GM23338 (cell line): ENCODE measurements around the gene LMAN1L. TPM values are rescaled to one million over a fixed set of nuclear protein-coding genes. Genes with fewer than 3 reads are reported as not detected.

Experiments
- ATAC-seq: fragments of 200-7000 bp; cut with Tn5 transposase; 3 replicates; pipeline ENCODE4 v1.9.1; 2020
- DNase-seq: peaks from one replicate; pipeline ENCODE4 v3.0.0-alpha.2; 2015; ENCODE audit warnings: low spot score
- H2AFZ ChIP-seq: fragments of 200-600 bp; sonication (generic); 2 replicates; pipeline ENCODE4 v1.8.0; 2016; ENCODE audit warnings: antibody characterized with exemption, mild to moderate bottlenecking, moderate library complexity
- H3F3A ChIP-seq: fragments of 200-600 bp; sonication (generic); replicated peaks from 2 replicates; pipeline ENCODE4 v1.8.0; 2017; ENCODE audit warnings: antibody characterized with exemption, mixed run types, low read depth
- H3K27ac ChIP-seq: fragments of 200-600 bp; sonication (generic); 2 replicates; pipeline ENCODE4 v1.6.1; 2016; ENCODE audit warnings: low read depth
- H3K27me3 ChIP-seq: fragments of 200-600 bp; sonication (generic); 2 replicates; pipeline ENCODE4 v1.8.0; 2016; ENCODE audit warnings: mild to moderate bottlenecking, mixed run types, moderate library complexity; ENCODE audit not compliant: insufficient read depth
- H3K36me3 ChIP-seq: fragments of 200-600 bp; sonication (generic); 2 replicates; pipeline ENCODE4 v1.8.0; 2016; ENCODE audit warnings: mild to moderate bottlenecking; ENCODE audit not compliant: insufficient read depth
- H3K4me1 ChIP-seq: fragments of 200-600 bp; sonication (generic); 2 replicates; pipeline ENCODE4 v1.8.0; 2016; ENCODE audit warnings: mild to moderate bottlenecking, moderate library complexity; ENCODE audit not compliant: insufficient read depth
- H3K4me2 ChIP-seq: fragments of 200-600 bp; sonication (generic); 2 replicates; pipeline ENCODE4 v1.7.1; 2017; ENCODE audit warnings: mixed run types
- H3K4me3 ChIP-seq: fragments of 200-600 bp; sonication (generic); 2 replicates; pipeline ENCODE4 v1.6.1; 2016; ENCODE audit warnings: mixed run types
- H3K79me2 ChIP-seq: fragments of 200-600 bp; sonication (generic); replicated peaks from 2 replicates; pipeline ENCODE4 v1.8.0; 2017; ENCODE audit warnings: mild to moderate bottlenecking; ENCODE audit not compliant: insufficient read depth
- H3K9me2 ChIP-seq: fragments of 200-600 bp; sonication (generic); 2 replicates; pipeline ENCODE4 v1.8.0; 2017; ENCODE audit not compliant: insufficient read depth
- H4K20me1 ChIP-seq: fragments of 200-600 bp; sonication (generic); replicated peaks from 2 replicates; pipeline ENCODE4 v1.8.0; 2017; ENCODE audit warnings: mild to moderate bottlenecking; ENCODE audit not compliant: insufficient read depth
- H3K27ac Mint-ChIP-seq: 2 replicates; pipeline ENCODE4 v1.8.0; 2020; ENCODE audit warnings: inconsistent platforms, mild to moderate bottlenecking, moderate library complexity, mixed read lengths
- H3K27me3 Mint-ChIP-seq: 3 replicates; pipeline ENCODE4 v1.8.0; 2022; ENCODE audit warnings: low read depth, mild to moderate bottlenecking, moderate library complexity, mixed read lengths, inconsistent platforms; ENCODE audit not compliant: insufficient read depth, poor library complexity
- H3K36me3 Mint-ChIP-seq: 3 replicates; pipeline ENCODE4 v1.8.0; 2021; ENCODE audit warnings: low read depth, mild to moderate bottlenecking, inconsistent platforms, moderate library complexity, mixed read lengths
- H3K4me1 Mint-ChIP-seq: 3 replicates; pipeline ENCODE4 v1.8.0; 2020; ENCODE audit warnings: mild to moderate bottlenecking, inconsistent platforms, mixed read lengths
- H3K4me3 Mint-ChIP-seq: 3 replicates; pipeline ENCODE4 v1.8.0; 2021; ENCODE audit warnings: moderate library complexity, mild to moderate bottlenecking, inconsistent platforms, mixed read lengths
- H3K9me3 Mint-ChIP-seq: 3 replicates; pipeline ENCODE4 v1.8.0; 2020; ENCODE audit warnings: moderate library complexity, mild to moderate bottlenecking, inconsistent platforms, mixed read lengths
- CREB1 ChIP-seq: fragments of 250-450 bp; sonication (Bioruptor Pico); IDR thresholded peaks from 2 replicates; pipeline ENCODE4 v1.5.0; 2020; ENCODE audit warnings: low read depth, mild to moderate bottlenecking, moderate library complexity
- EZH2 ChIP-seq: fragments of 200-600 bp; sonication (generic); IDR thresholded peaks from one replicate; pipeline ENCODE4 v1.8.0; 2017; ENCODE audit warnings: antibody characterized with exemption, mild to moderate bottlenecking, low read depth; ENCODE audit not compliant: unreplicated experiment
- EZH2phosphoT487 ChIP-seq: fragments of 200-600 bp; sonication (generic); IDR thresholded peaks from one replicate; pipeline ENCODE4 v1.8.1; 2018; ENCODE audit warnings: antibody characterized with exemption; ENCODE audit not compliant: unreplicated experiment
- NANOG ChIP-seq: IDR thresholded peaks from 2 replicates; pipeline ENCODE4 v1.6.1; 2016; ENCODE audit warnings: antibody characterized with exemption, borderline replicate concordance
- POLR2AphosphoS5 ChIP-seq: IDR thresholded peaks from 2 replicates; pipeline ENCODE4 v1.6.1; 2016; ENCODE audit warnings: antibody characterized with exemption, low read depth
- STAT1 ChIP-seq: IDR thresholded peaks from one replicate; pipeline ENCODE4 v1.6.1; 2016; ENCODE audit warnings: antibody characterized with exemption; ENCODE audit not compliant: unreplicated experiment
- ZNF114 ChIP-seq: fragments of 250-450 bp; sonication (Bioruptor Pico); IDR thresholded peaks from 2 replicates; pipeline ENCODE4 v1.5.0; 2020; ENCODE audit warnings: mild to moderate bottlenecking, moderate library complexity
- ZNF331 ChIP-seq: fragments of 250-450 bp; sonication (Bioruptor Pico); IDR thresholded peaks from 2 replicates; pipeline ENCODE4 v1.5.0; 2020; ENCODE audit warnings: low read depth, mild to moderate bottlenecking, moderate library complexity
- polyA plus RNA-seq: library from polyadenylated mRNA; unstranded; fragments of >200 nt; fragmentation: Nextera tagmentation; extraction: Ambion mirVana; gene quantifications from 2 replicates; pipeline ENCODE4 v1.2.1, GENCODE V29; 2016
- total RNA-seq: library from RNA; depleted of rRNA; stranded (reverse); fragments of >200 nt; shearing (Covaris generic); gene quantifications from 2 replicates; pipeline ENCODE4 v1.2.3, GENCODE V29; 2014
- TF ChIP-seq, protein P1 (sequence below): IDR thresholded peaks from one replicate; pipeline ENCODE4 v1.6.1; 2018; ENCODE audit warnings: antibody characterized with exemption; ENCODE audit not compliant: unreplicated experiment
- TF ChIP-seq, protein P2 (sequence below): fragments of 250-450 bp; sonication (Bioruptor Pico); IDR thresholded peaks from 2 replicates; pipeline ENCODE4 v1.5.0; 2020; ENCODE audit warnings: mild to moderate bottlenecking, moderate library complexity

LMAN1L gene
- total and polyA plus RNA-seq, 2 experiments from 2014 or later: not detected

DNA sequence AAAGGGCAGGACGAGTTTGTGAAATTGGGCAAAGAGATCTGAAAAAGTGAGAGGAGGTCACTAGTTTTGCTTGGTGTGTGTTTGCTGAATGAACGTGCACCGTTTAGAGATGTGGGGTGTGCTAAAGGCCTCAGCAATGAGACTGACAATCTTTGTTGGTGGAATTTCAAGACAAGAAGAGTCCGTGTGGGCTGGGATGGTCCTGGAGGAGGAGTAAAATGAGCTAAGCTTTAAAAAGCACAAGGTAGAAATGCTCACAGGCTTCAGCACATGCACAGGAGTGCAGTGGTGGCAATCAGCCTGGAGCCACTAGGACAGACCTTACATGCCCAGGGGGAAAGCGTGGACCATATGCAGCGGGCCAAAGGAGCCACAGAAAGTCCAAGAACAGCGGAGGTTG, 12.3 kb downstream of the LMAN1L start (continued):
- TF ChIP-seq, protein P1, sequence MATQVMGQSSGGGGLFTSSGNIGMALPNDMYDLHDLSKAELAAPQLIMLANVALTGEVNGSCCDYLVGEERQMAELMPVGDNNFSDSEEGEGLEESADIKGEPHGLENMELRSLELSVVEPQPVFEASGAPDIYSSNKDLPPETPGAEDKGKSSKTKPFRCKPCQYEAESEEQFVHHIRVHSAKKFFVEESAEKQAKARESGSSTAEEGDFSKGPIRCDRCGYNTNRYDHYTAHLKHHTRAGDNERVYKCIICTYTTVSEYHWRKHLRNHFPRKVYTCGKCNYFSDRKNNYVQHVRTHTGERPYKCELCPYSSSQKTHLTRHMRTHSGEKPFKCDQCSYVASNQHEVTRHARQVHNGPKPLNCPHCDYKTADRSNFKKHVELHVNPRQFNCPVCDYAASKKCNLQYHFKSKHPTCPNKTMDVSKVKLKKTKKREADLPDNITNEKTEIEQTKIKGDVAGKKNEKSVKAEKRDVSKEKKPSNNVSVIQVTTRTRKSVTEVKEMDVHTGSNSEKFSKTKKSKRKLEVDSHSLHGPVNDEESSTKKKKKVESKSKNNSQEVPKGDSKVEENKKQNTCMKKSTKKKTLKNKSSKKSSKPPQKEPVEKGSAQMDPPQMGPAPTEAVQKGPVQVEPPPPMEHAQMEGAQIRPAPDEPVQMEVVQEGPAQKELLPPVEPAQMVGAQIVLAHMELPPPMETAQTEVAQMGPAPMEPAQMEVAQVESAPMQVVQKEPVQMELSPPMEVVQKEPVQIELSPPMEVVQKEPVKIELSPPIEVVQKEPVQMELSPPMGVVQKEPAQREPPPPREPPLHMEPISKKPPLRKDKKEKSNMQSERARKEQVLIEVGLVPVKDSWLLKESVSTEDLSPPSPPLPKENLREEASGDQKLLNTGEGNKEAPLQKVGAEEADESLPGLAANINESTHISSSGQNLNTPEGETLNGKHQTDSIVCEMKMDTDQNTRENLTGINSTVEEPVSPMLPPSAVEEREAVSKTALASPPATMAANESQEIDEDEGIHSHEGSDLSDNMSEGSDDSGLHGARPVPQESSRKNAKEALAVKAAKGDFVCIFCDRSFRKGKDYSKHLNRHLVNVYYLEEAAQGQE: no peak
- no peak for TF ChIP-seq ZNF114 (CRISPR knock-in tag)
- TF ChIP-seq STAT1: no peak
- no peak for TF ChIP-seq CREB1 (CRISPR knock-in tag)
- TF ChIP-seq EZH2phosphoT487: no peak

DNA sequence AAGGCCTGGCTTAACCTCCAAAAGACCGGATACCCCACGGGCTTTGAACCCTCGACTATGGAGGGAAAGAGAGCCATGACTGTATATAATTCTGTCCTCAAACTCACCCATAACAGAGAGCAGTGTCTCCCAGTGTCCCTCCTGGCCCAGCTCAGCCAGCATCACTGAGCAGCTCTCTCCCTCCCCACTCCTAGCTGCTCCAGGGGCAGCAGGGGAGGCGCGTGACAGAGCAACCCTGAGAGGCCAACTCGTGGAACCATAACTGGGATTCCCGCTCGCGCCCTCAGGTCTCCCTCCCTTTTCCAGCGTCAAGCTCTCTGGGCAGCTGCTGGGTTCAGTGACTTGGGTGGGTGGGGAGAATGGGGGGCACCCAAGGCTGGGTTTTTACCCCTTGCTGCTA, 13.2 kb downstream of the LMAN1L start:
- peaks cover 5% of the 10 kb centered on the region; the same call in 1 of the 2 replicates for H3F3A ChIP-seq
- ATAC-seq (no peak), DNase-seq (no peak)
- H3K9me3 Mint-ChIP-seq: no peaks in the 10 kb centered on the region
- H3K9me2 ChIP-seq: no peaks in the 10 kb centered on the region
- peaks cover 7% of the 10 kb centered on the region; the same call in 1 of the 2 replicates for H3K4me1 ChIP-seq
- H3K27me3 Mint-ChIP-seq: peaks cover 35% of the 10 kb centered on the region
- no peaks in the 10 kb centered on the region for H4K20me1 ChIP-seq
- H2AFZ ChIP-seq: peak overlapping the region; percentile 59; the same call in 1 of the 2 replicates
- H3K79me2 ChIP-seq: no peaks in the 10 kb centered on the region
- peaks cover 19% of the 10 kb centered on the region for H3K4me1 Mint-ChIP-seq
- H3K4me2 ChIP-seq: peak overlapping the region; percentile 71; the same call in 1 of the 2 replicates
- peak overlapping the region; percentile 47 for H3K4me3 ChIP-seq
- no peaks in the 10 kb centered on the region for H3K36me3 Mint-ChIP-seq
- peak overlapping the region; percentile 21; the same call in 1 of the 3 replicates for H3K4me3 Mint-ChIP-seq
- no peaks in the 10 kb centered on the region for H3K36me3 ChIP-seq
- no peak overlapping the region for H3K27ac ChIP-seq
- H3K27me3 ChIP-seq: peaks cover 35% of the 10 kb centered on the region
- no peak overlapping the region for H3K27ac Mint-ChIP-seq
- TF ChIP-seq, protein P1: no peak
- TF ChIP-seq EZH2phosphoT487 (no peak), ZNF331 (CRISPR knock-in tag) (no peak), ZNF114 (CRISPR knock-in tag) (no peak), NANOG (no peak), STAT1 (no peak), EZH2 (no peak), POLR2AphosphoS5 (no peak)
- TF ChIP-seq, protein P2, sequence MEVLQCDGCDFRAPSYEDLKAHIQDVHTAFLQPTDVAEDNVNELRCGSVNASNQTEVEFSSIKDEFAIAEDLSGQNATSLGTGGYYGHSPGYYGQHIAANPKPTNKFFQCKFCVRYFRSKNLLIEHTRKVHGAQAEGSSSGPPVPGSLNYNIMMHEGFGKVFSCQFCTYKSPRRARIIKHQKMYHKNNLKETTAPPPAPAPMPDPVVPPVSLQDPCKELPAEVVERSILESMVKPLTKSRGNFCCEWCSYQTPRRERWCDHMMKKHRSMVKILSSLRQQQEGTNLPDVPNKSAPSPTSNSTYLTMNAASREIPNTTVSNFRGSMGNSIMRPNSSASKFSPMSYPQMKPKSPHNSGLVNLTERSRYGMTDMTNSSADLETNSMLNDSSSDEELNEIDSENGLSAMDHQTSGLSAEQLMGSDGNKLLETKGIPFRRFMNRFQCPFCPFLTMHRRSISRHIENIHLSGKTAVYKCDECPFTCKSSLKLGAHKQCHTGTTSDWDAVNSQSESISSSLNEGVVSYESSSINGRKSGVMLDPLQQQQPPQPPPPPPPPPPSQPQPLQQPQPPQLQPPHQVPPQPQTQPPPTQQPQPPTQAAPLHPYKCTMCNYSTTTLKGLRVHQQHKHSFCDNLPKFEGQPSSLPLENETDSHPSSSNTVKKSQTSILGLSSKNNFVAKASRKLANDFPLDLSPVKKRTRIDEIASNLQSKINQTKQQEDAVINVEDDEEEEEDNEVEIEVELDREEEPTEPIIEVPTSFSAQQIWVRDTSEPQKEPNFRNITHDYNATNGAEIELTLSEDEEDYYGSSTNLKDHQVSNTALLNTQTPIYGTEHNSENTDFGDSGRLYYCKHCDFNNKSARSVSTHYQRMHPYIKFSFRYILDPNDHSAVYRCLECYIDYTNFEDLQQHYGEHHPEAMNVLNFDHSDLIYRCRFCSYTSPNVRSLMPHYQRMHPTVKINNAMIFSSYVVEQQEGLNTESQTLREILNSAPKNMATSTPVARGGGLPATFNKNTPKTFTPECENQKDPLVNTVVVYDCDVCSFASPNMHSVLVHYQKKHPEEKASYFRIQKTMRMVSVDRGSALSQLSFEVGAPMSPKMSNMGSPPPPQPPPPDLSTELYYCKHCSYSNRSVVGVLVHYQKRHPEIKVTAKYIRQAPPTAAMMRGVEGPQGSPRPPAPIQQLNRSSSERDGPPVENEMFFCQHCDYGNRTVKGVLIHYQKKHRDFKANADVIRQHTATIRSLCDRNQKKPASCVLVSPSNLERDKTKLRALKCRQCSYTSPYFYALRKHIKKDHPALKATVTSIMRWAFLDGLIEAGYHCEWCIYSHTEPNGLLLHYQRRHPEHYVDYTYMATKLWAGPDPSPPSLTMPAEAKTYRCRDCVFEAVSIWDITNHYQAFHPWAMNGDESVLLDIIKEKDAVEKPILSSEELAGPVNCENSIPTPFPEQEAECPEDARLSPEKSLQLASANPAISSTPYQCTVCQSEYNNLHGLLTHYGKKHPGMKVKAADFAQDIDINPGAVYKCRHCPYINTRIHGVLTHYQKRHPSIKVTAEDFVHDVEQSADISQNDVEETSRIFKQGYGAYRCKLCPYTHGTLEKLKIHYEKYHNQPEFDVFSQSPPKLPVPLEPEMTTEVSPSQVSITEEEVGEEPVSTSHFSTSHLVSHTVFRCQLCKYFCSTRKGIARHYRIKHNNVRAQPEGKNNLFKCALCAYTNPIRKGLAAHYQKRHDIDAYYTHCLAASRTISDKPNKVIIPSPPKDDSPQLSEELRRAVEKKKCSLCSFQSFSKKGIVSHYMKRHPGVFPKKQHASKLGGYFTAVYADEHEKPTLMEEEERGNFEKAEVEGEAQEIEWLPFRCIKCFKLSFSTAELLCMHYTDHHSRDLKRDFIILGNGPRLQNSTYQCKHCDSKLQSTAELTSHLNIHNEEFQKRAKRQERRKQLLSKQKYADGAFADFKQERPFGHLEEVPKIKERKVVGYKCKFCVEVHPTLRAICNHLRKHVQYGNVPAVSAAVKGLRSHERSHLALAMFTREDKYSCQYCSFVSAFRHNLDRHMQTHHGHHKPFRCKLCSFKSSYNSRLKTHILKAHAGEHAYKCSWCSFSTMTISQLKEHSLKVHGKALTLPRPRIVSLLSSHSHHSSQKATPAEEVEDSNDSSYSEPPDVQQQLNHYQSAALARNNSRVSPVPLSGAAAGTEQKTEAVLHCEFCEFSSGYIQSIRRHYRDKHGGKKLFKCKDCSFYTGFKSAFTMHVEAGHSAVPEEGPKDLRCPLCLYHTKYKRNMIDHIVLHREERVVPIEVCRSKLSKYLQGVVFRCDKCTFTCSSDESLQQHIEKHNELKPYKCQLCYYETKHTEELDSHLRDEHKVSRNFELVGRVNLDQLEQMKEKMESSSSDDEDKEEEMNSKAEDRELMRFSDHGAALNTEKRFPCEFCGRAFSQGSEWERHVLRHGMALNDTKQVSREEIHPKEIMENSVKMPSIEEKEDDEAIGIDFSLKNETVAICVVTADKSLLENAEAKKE (CRISPR knock-in tag): no peak
